Colonic mucosa (tissue), 4 donors: Measurements from ENCODE around the gene EXOC1. TPM values are rescaled to one million over a fixed set of nuclear protein-coding genes. Genes with fewer than 3 reads are reported as not detected.
"Not testable (repeated sequence)": the region's sequence is repeated elsewhere in the genome, so short reads cannot be mapped to it uniquely, and the experiment has no call there.

ENCODE experiments used
- DNase-seq: peaks from one replicate; pipeline ENCODE4 v3.0.0-alpha.2; 2020
- H3K27ac ChIP-seq: fragments of 200-600 bp; one replicate; pipeline ENCODE4 v1.8.0; 2021
- H3K27me3 ChIP-seq: fragments of 200-600 bp; one replicate; pipeline ENCODE4 v1.8.0; 2021
- H3K36me3 ChIP-seq: fragments of 200-600 bp; one replicate; pipeline ENCODE4 v1.8.0; 2021
- H3K4me1 ChIP-seq: fragments of 200-600 bp; one replicate; pipeline ENCODE4 v1.8.0; 2021; ENCODE audit warnings: mild to moderate bottlenecking
- H3K4me3 ChIP-seq: fragments of 200-600 bp; one replicate; pipeline ENCODE4 v1.8.0; 2021
- H3K9ac ChIP-seq, 2 donors: one replicate each; pipeline ENCODE4 v1.7.0; 2013; ENCODE audit warnings: control low read depth in 2 of 2, low read depth in 2 of 2, low read length in 2 of 2
- H3K9me3 ChIP-seq: fragments of 200-600 bp; one replicate; pipeline ENCODE4 v1.8.0; 2021
- CTCF ChIP-seq: fragments of 200-600 bp; IDR thresholded peaks from one replicate; pipeline ENCODE4 v1.8.0; 2022; ENCODE audit warnings: antibody characterized with exemption, mild to moderate bottlenecking
- intact Hi-C: fragments of 100-400 bp; cut with DNase I; formaldehyde crosslinking; loops from one replicate; pipeline ENCODE4 v1.14.1; 2022
- total RNA-seq, 2 donors: library from RNA; stranded (reverse); fragmentation: NEBNext Ultra II Directional in 1 of 2; extraction: Animal tissue kit (Norgen Biotek cat#: 25700) in 1 of 2; gene quantifications; one replicate each; pipeline ENCODE4 v1.2.1, GENCODE V29; 2021
- donor health status: healthy.
- donor health status: DM: no; HTN: no; CAD: no.
- donor health status: DM: no; HTN: no; CAD: no.

The EXOC1 gene
- total RNA-seq, 2 donors from 2014 or later: 28.9 to 31.8 TPM

DNA sequence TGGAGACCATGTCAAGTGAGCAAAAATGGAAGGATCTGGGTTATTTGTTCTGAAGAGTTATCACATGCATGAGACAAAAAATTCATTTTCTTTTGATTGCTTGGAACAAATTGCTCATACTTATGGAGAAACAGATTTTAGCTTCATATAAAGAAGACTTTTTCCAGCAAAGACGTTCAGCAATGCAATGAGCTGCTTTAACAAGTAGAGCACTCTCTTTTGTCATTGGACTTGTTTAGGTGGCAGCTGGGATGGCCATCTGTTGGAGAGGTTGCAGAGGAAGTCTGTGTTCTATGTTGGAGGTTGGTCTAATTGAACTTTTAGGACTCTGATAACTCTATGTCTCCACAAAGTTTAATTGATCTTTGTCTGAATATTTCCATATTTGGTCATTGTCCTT lies 75.4 kb downstream of the EXOC1 start:
- Histone ChIP-seq H3K4me1 (no peaks in the 10 kb centered on the region), H3K4me3 (no peak overlapping the region), H3K9me3 (no peaks in the 10 kb centered on the region), H3K27ac (no peak overlapping the region), H3K9ac (no peak overlapping the region), H3K36me3 (no peaks in the 10 kb centered on the region), H3K27me3 (no peaks in the 10 kb centered on the region)
- intact Hi-C loops: no loop called here
- no peak for DNase-seq
- no peak for TF ChIP-seq CTCF

- intact Hi-C loops: no loop called here
- no peaks in the 10 kb centered on the region for H3K27me3 ChIP-seq
- H3K9ac ChIP-seq: no peak overlapping the region
- no peak for DNase-seq
- H3K4me3 ChIP-seq: no peak overlapping the region
- H3K4me1 ChIP-seq: no peaks in the 10 kb centered on the region
- H3K27ac ChIP-seq: no peak overlapping the region
- H3K9me3 ChIP-seq: no peaks in the 10 kb centered on the region
- H3K36me3 ChIP-seq: no peaks in the 10 kb centered on the region
- no peak for TF ChIP-seq CTCF
These were observed 77.6 kb downstream of the EXOC1 start for GRCh38 chr4:55931043-55931442.

- DNase-seq: no peak
- TF ChIP-seq CTCF: no peak
- H3K27ac ChIP-seq: no peak overlapping the region
- no peaks in the 10 kb centered on the region for H3K4me1 ChIP-seq
- H3K27me3 ChIP-seq: no peaks in the 10 kb centered on the region
- no peaks in the 10 kb centered on the region for H3K9me3 ChIP-seq
- intact Hi-C loops: no loop called here
- H3K9ac ChIP-seq: no peak overlapping the region
- no peaks in the 10 kb centered on the region for H3K36me3 ChIP-seq
- H3K4me3 ChIP-seq: no peak overlapping the region
These were observed 78.4 kb downstream of the EXOC1 start for GRCh38 chr4:55931833-55932232.

DNA sequence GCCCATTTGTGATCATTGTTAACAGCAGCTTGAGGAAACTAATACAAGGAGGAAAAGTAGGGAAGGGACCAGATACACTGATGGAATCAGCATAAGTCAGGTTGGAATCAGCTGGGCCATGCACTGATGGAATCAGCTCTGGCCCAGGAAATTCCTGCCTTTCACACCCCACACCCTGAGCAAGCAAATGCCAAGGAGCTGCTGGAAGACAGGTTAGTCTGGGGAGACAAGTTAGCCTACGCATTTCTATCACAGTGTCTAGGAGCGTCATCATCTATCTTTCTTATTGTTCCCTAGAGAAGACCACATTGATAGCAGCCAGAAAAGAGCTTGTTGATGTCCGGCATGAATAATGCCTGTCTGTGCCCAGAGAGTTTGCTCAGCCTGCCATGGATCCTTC lies 79.1 kb downstream of the EXOC1 start:
- no peak overlapping the region for H3K9ac ChIP-seq
- no peaks in the 10 kb centered on the region for H3K36me3 ChIP-seq
- TF ChIP-seq CTCF: no peak
- H3K27ac ChIP-seq: no peak overlapping the region
- no peaks in the 10 kb centered on the region for H3K4me1 ChIP-seq
- no peak for DNase-seq
- intact Hi-C loops: no loop called here
- no peaks in the 10 kb centered on the region for H3K27me3 ChIP-seq
- H3K9me3 ChIP-seq: no peaks in the 10 kb centered on the region
- H3K4me3 ChIP-seq: no peak overlapping the region

DNA sequence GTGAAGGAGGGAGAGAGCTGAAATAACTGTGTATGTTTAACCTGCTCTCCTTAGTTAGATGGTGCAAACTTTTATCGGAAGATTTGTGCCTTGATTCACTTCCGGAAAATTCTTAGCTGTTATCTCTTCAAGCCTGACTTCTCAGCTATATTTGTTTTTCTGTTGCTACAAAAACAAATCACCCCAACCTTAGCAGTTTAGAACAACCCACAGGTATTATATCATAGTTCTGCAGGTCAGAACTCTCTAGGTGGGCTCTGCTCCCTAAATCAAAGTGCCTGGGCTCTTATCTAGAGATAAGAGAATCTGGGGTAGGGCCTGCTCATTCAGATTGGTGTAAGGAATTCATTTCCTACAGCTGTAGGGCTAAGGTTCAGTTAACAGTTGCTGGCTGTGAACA lies 80.2 kb downstream of the EXOC1 start:
- H3K9me3 ChIP-seq: no peaks in the 10 kb centered on the region
- H3K36me3 ChIP-seq: no peaks in the 10 kb centered on the region
- no peak for DNase-seq
- H3K27me3 ChIP-seq: no peaks in the 10 kb centered on the region
- intact Hi-C loops: no loop called here
- H3K9ac ChIP-seq: no peak overlapping the region
- no peak overlapping the region for H3K4me3 ChIP-seq
- H3K27ac ChIP-seq: no peak overlapping the region
- TF ChIP-seq CTCF: no peak
- no peaks in the 10 kb centered on the region for H3K4me1 ChIP-seq

GRCh38 chr4:55935907-55936306 lies 82.5 kb downstream of the EXOC1 start:
- H3K36me3 ChIP-seq, H3K27ac ChIP-seq, H3K9ac ChIP-seq, H3K4me3 ChIP-seq, DNase-seq, H3K4me1 ChIP-seq, intact Hi-C loops, H3K9me3 ChIP-seq, H3K27me3 ChIP-seq: not testable (repeated sequence)
